ELR (cell line): ENCODE data around the gene ITFG2.

Experiments
- DNase-seq: peaks from one replicate; pipeline ENCODE4 v3.0.0-alpha.2; 2015; ENCODE audit warnings: low read depth

Gene ITFG2

DNA sequence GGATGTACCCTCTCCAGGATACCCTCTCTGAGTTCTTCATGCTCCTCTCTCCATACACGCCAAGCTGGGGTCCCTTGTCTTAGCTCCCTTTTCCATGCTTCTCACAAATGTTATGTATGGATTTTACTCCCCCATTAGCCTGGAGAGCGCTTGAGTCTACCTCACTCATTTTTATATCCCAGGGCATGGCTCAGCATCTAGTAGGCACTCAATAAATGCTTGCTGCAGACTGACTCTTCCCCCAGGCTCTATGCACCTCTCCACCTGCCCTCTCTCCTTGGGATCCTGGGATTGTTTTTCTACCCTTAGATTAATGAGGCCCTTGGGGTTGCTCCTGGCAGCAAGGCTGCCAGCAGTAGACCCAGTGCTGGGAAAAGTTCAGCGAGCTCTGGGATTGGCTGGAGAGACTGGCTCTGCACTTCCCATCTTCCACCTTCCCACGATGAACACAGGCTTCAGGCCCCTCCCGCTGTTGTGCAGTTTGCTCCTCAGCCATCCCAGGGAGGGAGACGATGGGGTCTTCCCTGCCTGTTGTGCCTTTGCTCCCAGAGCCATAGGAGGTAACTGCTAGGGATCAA is 20.2 kb downstream of the ITFG2 start:
- DNase-seq: no peak

DNA sequence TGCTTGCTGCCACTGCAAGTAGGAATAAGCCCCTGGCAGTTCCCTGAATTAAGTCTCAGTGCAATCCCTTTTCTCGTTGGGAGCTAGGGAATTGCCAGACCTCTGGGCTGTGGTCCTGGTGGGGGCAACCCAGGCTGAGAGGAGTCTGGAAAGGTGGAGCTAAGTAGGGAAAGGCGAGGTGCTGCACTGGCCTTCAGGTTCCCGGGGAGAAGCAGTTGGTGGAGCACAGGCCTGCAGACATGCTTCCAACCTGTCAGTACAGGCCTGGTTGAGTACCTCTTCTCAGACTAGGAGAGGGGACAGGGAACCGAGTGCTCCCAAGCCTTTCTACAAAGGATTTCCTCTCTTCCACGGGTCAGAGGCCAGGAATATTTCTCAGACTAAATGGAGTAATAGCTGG is 20.9 kb downstream of the ITFG2 start:
- DNase-seq: no peak

GRCh38 chr12:2833810-2834209 is 21.3 kb downstream of the ITFG2 start:
- DNase-seq: no peak

- DNase-seq: peak; percentile 25
Observed at GRCh38 chr12:2834581-2835491, 22.4 kb downstream of the ITFG2 start, which contains the start of gene NRIP2. TSS of gene NRIP2 (minus strand) at chr12:2835035. CDS start at chr12:2834983, 52 bp downstream.

DNA sequence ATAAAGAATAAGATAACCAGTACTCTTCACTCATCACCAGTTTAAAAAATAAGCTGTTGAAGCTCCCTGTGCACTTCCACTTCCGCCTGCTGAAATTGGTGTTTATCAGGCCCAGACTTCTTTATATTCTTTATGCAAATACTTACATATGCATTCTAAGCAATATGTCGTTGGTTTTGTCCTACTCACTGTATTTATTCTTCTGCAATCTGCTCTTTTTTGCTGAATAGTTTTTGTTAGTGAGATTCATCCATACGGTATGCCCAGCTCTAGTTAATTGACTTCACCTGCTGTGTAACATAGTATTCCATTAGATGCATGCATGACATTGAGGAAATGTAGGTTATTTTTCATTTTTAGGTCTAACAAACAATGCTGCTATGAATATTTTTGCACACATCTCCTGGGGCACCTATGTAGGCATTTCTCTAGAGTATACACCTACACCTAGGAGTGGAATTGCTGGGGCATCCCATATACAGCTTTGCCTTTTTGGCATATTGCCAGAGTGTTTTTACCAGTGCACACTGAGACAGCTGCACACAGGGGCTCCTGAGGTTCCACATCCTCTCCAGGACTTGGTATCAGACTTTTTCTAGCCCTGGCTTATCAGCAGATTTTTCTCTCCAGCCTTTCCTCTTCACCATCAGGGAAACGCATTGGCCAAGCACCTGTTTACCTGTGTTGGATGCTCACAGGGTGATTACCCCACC is 23.4 kb downstream of the ITFG2 start:
- no peak for DNase-seq

GRCh38 chr12:2836574-2836973 is 24.1 kb downstream of the ITFG2 start:
- DNase-seq: no peak

GRCh38 chr12:2841056-2841650 is 28.7 kb downstream of the ITFG2 start:
- no peak for DNase-seq

DNA sequence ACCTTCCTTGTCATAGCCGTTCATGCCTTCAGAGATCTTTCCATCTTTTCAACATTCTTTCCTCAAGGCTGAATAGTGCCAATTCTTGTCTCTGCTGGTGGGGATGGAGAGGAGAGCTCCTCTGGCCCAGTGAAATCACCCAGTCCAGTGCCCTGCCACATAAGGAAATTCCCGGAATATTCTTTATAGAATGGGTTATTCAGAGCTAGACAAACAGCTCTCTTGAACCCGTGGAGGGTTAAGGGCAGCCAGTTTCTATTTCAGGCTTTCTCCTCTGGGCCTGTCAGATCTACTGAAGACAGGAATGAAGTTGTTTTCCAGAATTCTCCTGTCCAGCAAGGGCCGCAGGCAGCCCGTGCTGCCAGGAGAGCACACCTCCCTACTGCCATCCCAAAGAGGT is 30.5 kb downstream of the ITFG2 start:
- DNase-seq: no peak

- DNase-seq: no peak
Observed at GRCh38 chr12:2844786-2845185, 32.3 kb downstream of the ITFG2 start.

DNA sequence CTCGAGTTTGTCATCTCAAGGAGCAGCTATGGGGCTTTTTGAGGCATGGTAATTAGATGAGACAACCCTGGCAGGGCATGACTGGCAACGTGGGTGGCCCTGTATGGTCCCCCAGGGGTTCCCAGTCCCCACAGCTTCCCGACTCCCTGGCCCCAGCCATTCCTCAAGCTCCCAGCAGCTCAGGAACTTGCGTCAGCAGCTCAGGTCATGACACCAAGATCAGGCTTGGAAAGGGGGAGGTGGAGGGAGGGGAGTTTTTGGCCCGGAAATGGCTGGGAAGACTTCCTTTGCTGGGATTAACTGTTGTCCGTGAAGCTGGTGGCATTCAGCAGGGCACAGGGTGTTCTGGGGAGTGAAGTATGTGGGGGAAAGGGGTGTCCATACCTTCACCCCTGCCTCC is 32.8 kb downstream of the ITFG2 start:
- DNase-seq: peak; percentile 70

DNA sequence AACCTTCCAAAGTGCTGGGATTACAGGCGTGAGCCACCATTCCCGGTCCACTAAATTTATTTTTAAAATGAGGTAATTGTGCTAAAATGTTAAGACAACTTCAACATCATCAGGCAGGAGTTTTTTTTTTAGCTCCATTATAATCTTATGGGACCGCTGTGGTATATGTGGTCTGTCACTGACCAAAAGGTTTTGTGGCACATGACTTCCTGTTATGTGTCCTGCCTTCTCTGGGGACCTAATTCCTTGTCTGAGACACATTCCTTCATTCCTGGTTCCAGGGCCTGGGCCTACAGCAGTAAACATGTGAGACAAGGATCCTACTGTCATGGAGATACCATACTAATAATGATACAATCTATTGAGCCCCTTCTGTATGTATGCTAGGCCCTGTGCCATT is 39.5 kb downstream of the ITFG2 start:
- DNase-seq: no peak

DNA sequence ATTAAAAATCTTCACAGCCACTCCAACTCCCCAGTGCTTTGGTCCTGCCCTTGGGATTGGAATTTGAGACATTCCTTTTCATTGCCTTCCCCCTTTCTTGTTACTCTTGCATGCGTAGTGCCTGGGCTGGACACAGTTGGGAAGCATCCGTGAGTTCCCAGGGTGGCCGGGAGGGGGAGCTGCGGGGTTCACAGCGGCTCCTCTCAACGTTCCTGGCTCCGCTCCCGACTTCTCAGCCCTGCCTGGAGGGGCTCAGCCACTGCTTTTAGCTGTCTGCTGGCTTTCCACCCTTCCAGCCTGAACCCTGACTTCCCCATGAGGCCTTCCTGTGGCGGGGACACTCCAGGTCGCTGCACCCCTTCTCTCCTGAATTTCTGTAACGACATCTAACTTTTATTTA is 41.2 kb downstream of the ITFG2 start:
- DNase-seq: peak; percentile 86

DNA sequence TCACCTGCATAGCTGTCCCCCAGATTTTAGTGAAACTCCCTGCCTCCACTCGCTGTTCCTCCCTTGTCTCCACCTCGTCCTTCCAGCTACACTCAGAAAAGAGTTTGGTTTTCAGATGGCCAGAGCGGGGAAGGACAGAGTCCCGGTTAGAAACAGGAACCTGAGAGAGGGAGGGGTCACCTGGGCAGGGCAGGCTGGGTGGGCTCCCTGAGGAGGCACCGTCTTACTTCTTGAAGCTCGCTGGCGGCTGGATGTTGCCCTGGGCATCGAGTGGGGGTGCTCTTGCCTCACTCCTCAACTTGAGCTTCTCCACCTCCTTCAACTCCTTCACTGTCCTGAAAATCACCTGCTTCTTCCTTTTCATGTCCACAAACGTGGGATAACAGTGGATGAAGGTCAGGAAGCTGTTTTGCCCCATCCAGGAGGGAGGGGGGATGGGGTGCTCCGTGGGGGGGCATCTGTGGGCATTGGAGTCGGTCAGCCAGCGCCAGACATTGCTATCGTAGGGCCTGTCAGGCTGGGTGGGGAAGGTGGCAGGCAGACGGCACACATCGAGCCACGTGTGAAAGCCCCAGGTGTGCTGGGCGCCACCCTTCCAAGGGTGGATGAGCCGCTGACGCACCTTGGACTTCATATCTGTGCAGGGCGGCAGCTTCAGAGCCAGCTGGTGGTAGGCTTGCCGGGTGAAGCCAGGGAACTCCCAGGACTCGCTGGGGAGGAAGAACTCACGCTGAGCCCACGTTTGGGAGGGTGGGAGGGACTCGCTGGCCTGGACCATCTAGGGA is 42.4 kb downstream of the ITFG2 start:
- DNase-seq: no peak

DNA sequence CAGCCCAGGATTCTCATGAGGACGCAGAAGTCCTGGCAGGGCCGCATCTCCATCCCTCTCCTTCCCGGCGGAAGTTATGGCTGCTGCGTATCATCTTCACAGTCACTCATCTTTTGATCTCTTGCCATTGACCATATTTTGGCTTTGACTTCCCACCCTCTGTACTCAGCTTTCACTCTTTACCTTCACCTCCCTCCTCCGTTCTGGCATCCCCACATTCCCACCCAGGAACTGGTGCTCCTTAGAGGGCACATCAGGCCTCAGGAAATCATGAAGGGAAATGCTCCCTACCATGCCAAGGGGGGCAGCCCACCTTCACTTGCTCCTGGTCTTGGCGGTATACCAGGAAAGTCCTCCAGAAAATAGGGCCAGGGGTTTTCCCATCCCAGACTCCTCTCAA is 43.1 kb downstream of the ITFG2 start:
- no peak for DNase-seq

- peak; percentile 41 for DNase-seq
Observed at GRCh38 chr12:2856051-2856450, 43.6 kb downstream of the ITFG2 start.

DNA sequence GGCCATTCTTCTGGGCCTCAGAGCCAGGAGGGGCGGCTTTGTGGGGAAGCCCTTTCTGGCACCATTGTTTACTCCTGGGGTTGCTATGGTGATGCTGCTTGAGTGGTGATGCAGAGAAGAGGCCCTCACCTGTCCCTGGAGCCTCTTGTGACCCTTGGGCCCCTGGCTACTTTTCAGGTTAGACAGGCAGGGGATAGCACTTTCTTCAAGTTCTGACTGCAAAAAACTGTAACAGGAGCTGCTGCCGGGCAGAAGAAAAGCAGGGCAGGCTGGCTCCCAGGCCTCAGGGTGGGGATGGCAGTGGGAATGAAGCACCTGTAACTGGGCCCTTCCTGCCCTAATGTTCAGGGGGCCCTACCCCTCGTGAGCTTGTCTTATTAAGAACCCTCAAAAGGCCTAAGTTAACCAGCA is 44.6 kb downstream of the ITFG2 start, which contains the start of gene TEX52:
TEX52 (minus strand) TSS at position 19 of the 411 bp plus-strand sequence; CDS start at position 6, 13 bp downstream.
- DNase-seq: no peak

DNA sequence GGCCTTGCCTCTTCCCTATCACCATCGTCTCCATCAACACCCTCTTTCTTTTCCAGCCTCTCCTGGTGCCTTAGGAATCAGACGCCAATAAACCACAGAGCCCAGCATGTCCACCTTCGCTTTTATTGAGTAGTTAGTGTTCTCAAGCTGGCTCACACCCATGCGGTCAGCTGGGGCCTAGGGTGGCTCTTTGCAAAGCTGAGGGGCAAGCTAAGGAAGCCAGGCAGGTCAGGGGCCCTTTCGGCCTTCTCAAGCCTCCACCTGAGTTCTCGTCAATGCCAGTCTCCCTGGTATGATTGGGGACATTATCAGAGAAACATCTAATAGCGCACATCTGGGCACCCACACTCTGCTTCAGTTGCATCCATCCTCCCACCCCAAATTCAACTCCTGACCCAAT is 45.1 kb downstream of the ITFG2 start:
- no peak for DNase-seq

DNA sequence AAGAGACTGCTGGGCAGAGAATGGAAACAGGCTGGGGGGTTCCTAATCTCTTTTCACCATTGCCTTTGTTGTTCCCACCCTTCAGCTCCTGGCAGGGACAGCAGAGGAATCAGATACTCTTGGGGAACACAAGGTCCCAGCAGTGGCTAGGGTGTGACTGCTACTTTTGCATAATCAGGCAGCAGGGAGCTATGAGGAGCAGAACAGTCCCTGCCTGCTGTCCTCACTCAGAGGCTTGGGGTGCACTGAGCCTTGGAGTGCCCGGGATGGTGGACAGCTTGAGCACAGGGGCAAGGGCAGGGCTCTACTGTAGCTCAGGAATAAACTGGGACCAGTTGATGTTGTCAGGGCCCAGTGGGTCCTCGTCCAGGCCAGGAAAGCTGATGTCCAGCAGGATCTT is 45.9 kb downstream of the ITFG2 start:
- DNase-seq: no peak

DNA sequence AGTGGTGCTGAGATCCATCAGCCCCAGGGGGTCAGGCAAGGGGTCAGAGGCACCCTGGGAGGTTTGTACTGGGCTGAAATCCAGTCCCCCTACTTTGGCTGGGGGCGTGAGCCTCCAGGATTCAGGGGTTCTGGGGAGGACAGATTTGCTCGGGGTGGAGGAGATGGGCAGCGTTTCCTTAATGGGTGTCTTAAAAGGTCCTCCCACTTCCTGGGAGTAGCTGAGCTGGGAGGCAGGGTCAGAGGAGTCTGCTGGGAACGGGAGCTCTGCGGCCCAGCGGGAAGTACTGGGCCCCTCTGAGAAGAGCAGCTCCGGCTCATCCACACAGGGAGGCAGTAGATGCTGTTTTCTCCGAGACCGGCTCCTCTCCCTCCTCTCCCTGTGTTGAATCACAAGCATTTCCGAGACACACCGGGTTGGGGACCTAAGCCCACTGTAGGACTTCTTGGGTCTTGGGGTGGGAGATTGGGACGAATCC is 46.5 kb downstream of the ITFG2 start:
- no peak for DNase-seq

GRCh38 chr12:2860170-2860569 is 47.7 kb downstream of the ITFG2 start:
- DNase-seq: no peak

GRCh38 chr12:2862876-2863275 is 50.4 kb downstream of the ITFG2 start:
- no peak for DNase-seq
